ENCODE measurements around the gene SPRY1. TPM values are rescaled to one million over a fixed set of nuclear protein-coding genes. Genes with fewer than 3 reads are reported as not detected.
A peak's percentile ranks its signal among the peaks of the same experiment; 100 is the strongest.

The SPRY1 gene
- total RNA-seq, 1 experiment from 2014 or later: 38.5 TPM

GRCh38 chr4:123386609-123387008 is 10.0 kb upstream of the SPRY1 start:
- Mint-ChIP-seq H3K4me3 (ENCODE audit: low read depth, unreplicated experiment) (no peak overlapping the region), H3K27ac (ENCODE audit: unreplicated experiment) (no peak overlapping the region), H3K27me3 (ENCODE audit: unreplicated experiment) (no peaks in the 10 kb centered on the region), H3K36me3 (ENCODE audit: insufficient read depth, unreplicated experiment) (no peaks in the 10 kb centered on the region), H3K4me1 (ENCODE audit: low read depth, unreplicated experiment) (no peaks in the 10 kb centered on the region), H3K9me3 (ENCODE audit: low read depth, unreplicated experiment) (no peaks in the 10 kb centered on the region)
- DNase-seq: no peak
- CTCF ChIA-PET: no interaction called here
- no TSS peak for BruUV-seq (replicated peaks)
- TF ChIP-seq, protein P1, sequence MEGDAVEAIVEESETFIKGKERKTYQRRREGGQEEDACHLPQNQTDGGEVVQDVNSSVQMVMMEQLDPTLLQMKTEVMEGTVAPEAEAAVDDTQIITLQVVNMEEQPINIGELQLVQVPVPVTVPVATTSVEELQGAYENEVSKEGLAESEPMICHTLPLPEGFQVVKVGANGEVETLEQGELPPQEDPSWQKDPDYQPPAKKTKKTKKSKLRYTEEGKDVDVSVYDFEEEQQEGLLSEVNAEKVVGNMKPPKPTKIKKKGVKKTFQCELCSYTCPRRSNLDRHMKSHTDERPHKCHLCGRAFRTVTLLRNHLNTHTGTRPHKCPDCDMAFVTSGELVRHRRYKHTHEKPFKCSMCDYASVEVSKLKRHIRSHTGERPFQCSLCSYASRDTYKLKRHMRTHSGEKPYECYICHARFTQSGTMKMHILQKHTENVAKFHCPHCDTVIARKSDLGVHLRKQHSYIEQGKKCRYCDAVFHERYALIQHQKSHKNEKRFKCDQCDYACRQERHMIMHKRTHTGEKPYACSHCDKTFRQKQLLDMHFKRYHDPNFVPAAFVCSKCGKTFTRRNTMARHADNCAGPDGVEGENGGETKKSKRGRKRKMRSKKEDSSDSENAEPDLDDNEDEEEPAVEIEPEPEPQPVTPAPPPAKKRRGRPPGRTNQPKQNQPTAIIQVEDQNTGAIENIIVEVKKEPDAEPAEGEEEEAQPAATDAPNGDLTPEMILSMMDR (IDR thresholded peaks at IDR 0.05; ENCODE audit: unreplicated experiment): no peak
- intact Hi-C loops (cut with micrococcal nuclease; ENCODE audit: unreplicated experiment): no loop called here

GRCh38 chr4:123390846-123391456 is 5.6 kb upstream of the SPRY1 start:
- no peaks in the 10 kb centered on the region for H3K9me3 Mint-ChIP-seq (ENCODE audit: low read depth, unreplicated experiment)
- no peaks in the 10 kb centered on the region for H3K36me3 Mint-ChIP-seq (ENCODE audit: insufficient read depth, unreplicated experiment)
- no TSS peak for BruUV-seq (replicated peaks)
- no peak for DNase-seq
- H3K4me1 Mint-ChIP-seq (ENCODE audit: low read depth, unreplicated experiment): no peaks in the 10 kb centered on the region
- H3K4me3 Mint-ChIP-seq (ENCODE audit: low read depth, unreplicated experiment): no peak overlapping the region
- intact Hi-C loops (cut with micrococcal nuclease; ENCODE audit: unreplicated experiment): loop anchor here (1.0 to 2.0 kb wide), 3 partner anchors 270 to 720 kb away; no protein-coding TSS in a partner anchor
- H3K27ac Mint-ChIP-seq (ENCODE audit: unreplicated experiment): no peak overlapping the region
- H3K27me3 Mint-ChIP-seq (ENCODE audit: unreplicated experiment): no peaks in the 10 kb centered on the region
- TF ChIP-seq, protein P1 (IDR thresholded peaks at IDR 0.05; ENCODE audit: unreplicated experiment): no peak
- CTCF ChIA-PET: no interaction called here

- BruUV-seq (replicated peaks): no TSS peak
These were observed 2.9 kb upstream of the SPRY1 start for GRCh38 chr4:123393721-123394120.

GRCh38 chr4:123397144-123398065 is 810 bp downstream of the SPRY1 start:
- Mint-ChIP-seq H3K36me3 (ENCODE audit: insufficient read depth, unreplicated experiment) (peaks cover 50% of the 10 kb centered on the region), H3K27ac (ENCODE audit: unreplicated experiment) (peak overlapping the region; percentile 87), H3K4me1 (ENCODE audit: low read depth, unreplicated experiment) (peaks cover 14% of the 10 kb centered on the region), H3K4me3 (ENCODE audit: low read depth, unreplicated experiment) (peak overlapping the region; percentile 82), H3K9me3 (ENCODE audit: low read depth, unreplicated experiment) (no peaks in the 10 kb centered on the region), H3K27me3 (ENCODE audit: unreplicated experiment) (no peaks in the 10 kb centered on the region)
- BruUV-seq (replicated peaks): TSS peak; percentile 5
- peak; percentile 68 for DNase-seq
- intact Hi-C loops (cut with micrococcal nuclease; ENCODE audit: unreplicated experiment): loop anchor here (2.0 kb wide), 1 partner anchor 149 kb away; no protein-coding TSS in a partner anchor
- TF ChIP-seq, protein P1 (IDR thresholded peaks at IDR 0.05; ENCODE audit: unreplicated experiment): no peak
- CTCF ChIA-PET: interaction anchor here (1.4 kb wide), 1 partner anchor 191 kb away, joined by 3 read pairs; no protein-coding TSS in a partner anchor

More at GRCh38 chr4:123393721-123394120, 2.9 kb upstream of the SPRY1 start:
- intact Hi-C loops (cut with micrococcal nuclease; ENCODE audit: unreplicated experiment): no loop called here
- TF ChIP-seq, protein P1 (IDR thresholded peaks at IDR 0.05; ENCODE audit: unreplicated experiment): no peak
- no peak overlapping the region for H3K27ac Mint-ChIP-seq (ENCODE audit: unreplicated experiment)
- H3K9me3 Mint-ChIP-seq (ENCODE audit: low read depth, unreplicated experiment): no peaks in the 10 kb centered on the region
- peaks cover 20% of the 10 kb centered on the region for H3K36me3 Mint-ChIP-seq (ENCODE audit: insufficient read depth, unreplicated experiment)
- H3K4me1 Mint-ChIP-seq (ENCODE audit: low read depth, unreplicated experiment): no peaks in the 10 kb centered on the region
- DNase-seq: no peak
- CTCF ChIA-PET: no interaction called here
- no peaks in the 10 kb centered on the region for H3K27me3 Mint-ChIP-seq (ENCODE audit: unreplicated experiment)
- no peak overlapping the region for H3K4me3 Mint-ChIP-seq (ENCODE audit: low read depth, unreplicated experiment)

All from Calu3 (cell line).